ENCODE data around the gene EXOSC7.

EXOSC7 gene

DNA sequence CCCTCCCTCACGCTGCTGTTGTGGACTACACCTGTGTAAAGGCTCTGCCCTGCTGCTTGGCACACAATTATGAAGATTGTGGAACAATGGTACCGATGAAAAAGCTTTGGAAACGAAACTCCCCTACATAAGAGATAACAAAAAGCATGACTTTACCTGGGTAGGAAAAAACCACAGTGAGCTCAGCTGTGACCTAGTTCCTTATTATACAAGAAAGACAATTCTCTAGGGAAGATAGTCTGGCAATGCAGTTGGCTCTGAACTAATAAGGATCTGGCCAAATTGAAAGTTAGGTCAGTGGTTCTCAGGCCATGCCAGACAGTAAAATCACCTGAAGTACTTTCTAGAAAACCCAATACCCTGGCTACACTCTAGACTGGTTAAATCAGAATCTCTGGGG, 66.1 kb downstream of the EXOSC7 start:
- Histone ChIP-seq H3F3A (ENCODE audit: insufficient read depth) (no peaks in the 10 kb centered on the region), H3K27me3 (ENCODE audit: low read length) (no peaks in the 10 kb centered on the region), H4K20me1 (ENCODE audit: low read depth, low read length) (no peaks in the 10 kb centered on the region), H3K9me3 (ENCODE audit: insufficient read depth, low read length) (no peaks in the 10 kb centered on the region), H3K9me2 (replicated peaks; ENCODE audit: insufficient read depth, low read length) (no peaks in the 10 kb centered on the region), H2AFZ (ENCODE audit: low read depth, low read length, severe bottlenecking) (no peak overlapping the region), H3K36me3 (ENCODE audit: low read length) (no peaks in the 10 kb centered on the region), H3K4me2 (ENCODE audit: low read depth, low read length, poor library complexity, severe bottlenecking) (no peak overlapping the region), H3K4me3 (ENCODE audit: insufficient read depth, low read length, poor library complexity, severe bottlenecking) (no peak overlapping the region), H3K79me2 (ENCODE audit: insufficient read depth, low read length) (no peaks in the 10 kb centered on the region), H3K27ac (ENCODE audit: low read depth, low read length) (no peak overlapping the region), H3K9ac (ENCODE audit: low read length) (no peak overlapping the region)
- no peak for TF ChIP-seq EZH2phosphoT487 (conservative IDR thresholded peaks at IDR 0.05; ENCODE audit: low read length)
- TF ChIP-seq, protein P1, sequence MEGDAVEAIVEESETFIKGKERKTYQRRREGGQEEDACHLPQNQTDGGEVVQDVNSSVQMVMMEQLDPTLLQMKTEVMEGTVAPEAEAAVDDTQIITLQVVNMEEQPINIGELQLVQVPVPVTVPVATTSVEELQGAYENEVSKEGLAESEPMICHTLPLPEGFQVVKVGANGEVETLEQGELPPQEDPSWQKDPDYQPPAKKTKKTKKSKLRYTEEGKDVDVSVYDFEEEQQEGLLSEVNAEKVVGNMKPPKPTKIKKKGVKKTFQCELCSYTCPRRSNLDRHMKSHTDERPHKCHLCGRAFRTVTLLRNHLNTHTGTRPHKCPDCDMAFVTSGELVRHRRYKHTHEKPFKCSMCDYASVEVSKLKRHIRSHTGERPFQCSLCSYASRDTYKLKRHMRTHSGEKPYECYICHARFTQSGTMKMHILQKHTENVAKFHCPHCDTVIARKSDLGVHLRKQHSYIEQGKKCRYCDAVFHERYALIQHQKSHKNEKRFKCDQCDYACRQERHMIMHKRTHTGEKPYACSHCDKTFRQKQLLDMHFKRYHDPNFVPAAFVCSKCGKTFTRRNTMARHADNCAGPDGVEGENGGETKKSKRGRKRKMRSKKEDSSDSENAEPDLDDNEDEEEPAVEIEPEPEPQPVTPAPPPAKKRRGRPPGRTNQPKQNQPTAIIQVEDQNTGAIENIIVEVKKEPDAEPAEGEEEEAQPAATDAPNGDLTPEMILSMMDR (IDR thresholded peaks at IDR 0.05; ENCODE audit: insufficient read depth, low read length, poor library complexity, severe bottlenecking): no peak

- Histone ChIP-seq H3K9me3 (ENCODE audit: insufficient read depth, low read length) (no peaks in the 10 kb centered on the region), H3K79me2 (ENCODE audit: insufficient read depth, low read length) (no peaks in the 10 kb centered on the region), H3K27me3 (ENCODE audit: low read length) (no peaks in the 10 kb centered on the region), H3K4me3 (ENCODE audit: insufficient read depth, low read length, poor library complexity, severe bottlenecking) (no peak overlapping the region), H3K36me3 (ENCODE audit: low read length) (no peaks in the 10 kb centered on the region), H3K27ac (ENCODE audit: low read depth, low read length) (no peak overlapping the region), H3F3A (ENCODE audit: insufficient read depth) (no peaks in the 10 kb centered on the region), H2AFZ (ENCODE audit: low read depth, low read length, severe bottlenecking) (no peak overlapping the region), H3K4me2 (ENCODE audit: low read depth, low read length, poor library complexity, severe bottlenecking) (no peak overlapping the region), H3K9me2 (replicated peaks; ENCODE audit: insufficient read depth, low read length) (no peaks in the 10 kb centered on the region), H4K20me1 (ENCODE audit: low read depth, low read length) (no peaks in the 10 kb centered on the region), H3K9ac (ENCODE audit: low read length) (no peak overlapping the region)
- TF ChIP-seq, protein P1 (IDR thresholded peaks at IDR 0.05; ENCODE audit: insufficient read depth, low read length, poor library complexity, severe bottlenecking): no peak
- no peak for TF ChIP-seq EZH2phosphoT487 (conservative IDR thresholded peaks at IDR 0.05; ENCODE audit: low read length)
Measured at GRCh38 chr3:45043728-45044299, 67.8 kb downstream of the EXOSC7 start.

DNA sequence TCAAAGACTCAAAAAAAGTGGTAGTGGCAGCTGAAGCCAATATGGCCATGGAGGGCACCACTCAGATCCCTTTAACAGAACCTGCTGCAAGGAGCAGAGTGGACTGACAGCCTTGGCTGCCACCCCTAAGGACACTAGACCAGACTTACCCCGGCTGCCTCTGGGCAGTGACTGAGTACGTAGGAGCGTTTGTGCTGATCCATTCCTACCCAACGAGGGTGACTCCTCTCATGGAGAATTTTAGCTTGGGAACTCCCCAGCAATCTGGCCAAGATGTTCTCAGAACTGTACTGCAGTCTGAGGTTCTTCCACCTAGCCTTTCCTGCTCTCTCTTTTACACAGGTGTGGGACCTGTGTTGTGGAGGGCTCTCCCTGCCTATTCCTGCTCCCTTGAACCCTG, 72.2 kb downstream of the EXOSC7 start:
- H3K9me2 ChIP-seq (replicated peaks; ENCODE audit: insufficient read depth, low read length): no peaks in the 10 kb centered on the region
- no peaks in the 10 kb centered on the region for H3K9me3 ChIP-seq (ENCODE audit: insufficient read depth, low read length)
- no peaks in the 10 kb centered on the region for H3K36me3 ChIP-seq (ENCODE audit: low read length)
- H3K27me3 ChIP-seq (ENCODE audit: low read length): no peaks in the 10 kb centered on the region
- no peaks in the 10 kb centered on the region for H4K20me1 ChIP-seq (ENCODE audit: low read depth, low read length)
- H3K9ac ChIP-seq (ENCODE audit: low read length): no peak overlapping the region
- H3K27ac ChIP-seq (ENCODE audit: low read depth, low read length): no peak overlapping the region
- no peaks in the 10 kb centered on the region for H3K79me2 ChIP-seq (ENCODE audit: insufficient read depth, low read length)
- H2AFZ ChIP-seq (ENCODE audit: low read depth, low read length, severe bottlenecking): no peak overlapping the region
- no peak for TF ChIP-seq EZH2phosphoT487 (conservative IDR thresholded peaks at IDR 0.05; ENCODE audit: low read length)
- TF ChIP-seq, protein P1 (IDR thresholded peaks at IDR 0.05; ENCODE audit: insufficient read depth, low read length, poor library complexity, severe bottlenecking): no peak
- no peaks in the 10 kb centered on the region for H3F3A ChIP-seq (ENCODE audit: insufficient read depth)
- no peak overlapping the region for H3K4me3 ChIP-seq (ENCODE audit: insufficient read depth, low read length, poor library complexity, severe bottlenecking)
- H3K4me2 ChIP-seq (ENCODE audit: low read depth, low read length, poor library complexity, severe bottlenecking): no peak overlapping the region

All from SU-DHL-6 (cell line).